GM21390 (cell line): ENCODE data around the gene TUSC2.

Experiments used
- ATAC-seq: cut with Tn5 transposase; IDR thresholded peaks from one replicate; pipeline ENCODE4 v1.9.1; 2021; ENCODE audit not compliant: unreplicated experiment

The TUSC2 gene, protein sequence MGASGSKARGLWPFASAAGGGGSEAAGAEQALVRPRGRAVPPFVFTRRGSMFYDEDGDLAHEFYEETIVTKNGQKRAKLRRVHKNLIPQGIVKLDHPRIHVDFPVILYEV

DNA sequence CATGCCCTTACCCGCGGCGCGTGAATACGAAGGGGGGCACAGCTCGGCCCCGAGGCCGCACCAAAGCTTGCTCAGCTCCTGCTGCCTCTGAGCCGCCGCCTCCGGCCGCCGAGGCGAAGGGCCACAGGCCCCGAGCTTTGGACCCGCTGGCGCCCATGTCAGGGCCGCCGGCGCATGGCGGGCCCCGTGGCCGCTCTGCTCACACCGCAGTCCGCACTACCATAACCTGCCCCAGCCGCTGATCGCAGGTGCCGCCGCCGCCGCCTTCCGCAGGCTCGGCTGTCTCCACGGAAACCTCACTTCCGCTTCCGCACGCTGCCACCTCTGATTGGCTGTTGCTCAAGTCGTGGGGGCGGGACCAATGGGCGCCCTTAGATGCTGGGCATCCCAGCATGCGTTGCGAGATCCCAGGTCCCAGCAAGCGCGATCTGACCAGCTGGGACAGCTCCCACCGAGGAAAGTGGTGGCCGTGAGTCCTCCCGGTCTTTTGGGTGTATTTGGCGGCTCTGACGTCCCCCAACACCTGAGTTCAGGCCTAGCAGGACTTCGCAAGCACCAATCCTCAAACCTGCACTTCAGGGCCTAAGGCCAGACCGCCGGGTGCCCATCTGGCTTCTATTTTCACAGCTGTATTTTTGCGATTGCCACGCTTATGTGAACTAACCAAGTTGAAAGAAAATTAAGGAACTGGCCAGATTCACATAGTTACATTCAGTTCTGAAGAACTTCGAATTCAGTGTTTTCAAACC is at the start of gene TUSC2:
Gene TUSC2 (minus strand): TSS at position 281 of the 749 bp plus-strand sequence. CDS start 124 bp downstream, at position 157.
- ATAC-seq: peak; percentile 89

DNA sequence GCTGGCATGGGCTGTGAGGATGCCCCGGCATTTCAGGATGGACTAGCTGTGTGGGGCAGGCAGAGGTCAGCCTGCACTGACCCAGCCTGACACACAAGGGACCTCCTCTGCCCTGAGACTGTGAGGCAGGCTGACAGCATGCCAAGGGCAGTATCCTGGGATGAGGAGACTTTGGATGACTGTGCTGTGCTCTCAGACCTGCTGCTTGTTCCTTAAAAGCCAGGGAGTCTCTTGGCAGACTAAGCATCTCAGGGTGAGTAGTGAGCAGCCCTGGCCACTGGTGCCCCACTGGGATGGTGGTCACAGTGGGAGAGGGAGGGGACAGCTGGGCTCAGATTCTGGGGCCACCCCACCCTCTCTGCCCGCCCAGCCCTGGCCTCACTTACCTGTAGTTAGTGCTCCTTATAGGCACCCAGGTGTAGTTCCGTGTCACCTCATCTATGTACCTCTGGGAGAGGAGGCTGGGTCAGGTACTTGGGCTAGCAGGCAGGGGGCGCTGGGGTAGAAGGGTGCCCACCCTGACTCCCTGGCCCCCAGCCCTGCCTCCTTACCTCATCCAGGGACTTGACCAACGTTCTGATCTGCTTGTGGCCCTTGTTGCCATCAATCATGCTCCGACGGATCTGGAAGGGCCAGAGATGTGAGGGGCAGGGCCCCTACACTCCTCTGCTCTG is 47.4 kb upstream of the TUSC2 start:
- no peak for ATAC-seq

DNA sequence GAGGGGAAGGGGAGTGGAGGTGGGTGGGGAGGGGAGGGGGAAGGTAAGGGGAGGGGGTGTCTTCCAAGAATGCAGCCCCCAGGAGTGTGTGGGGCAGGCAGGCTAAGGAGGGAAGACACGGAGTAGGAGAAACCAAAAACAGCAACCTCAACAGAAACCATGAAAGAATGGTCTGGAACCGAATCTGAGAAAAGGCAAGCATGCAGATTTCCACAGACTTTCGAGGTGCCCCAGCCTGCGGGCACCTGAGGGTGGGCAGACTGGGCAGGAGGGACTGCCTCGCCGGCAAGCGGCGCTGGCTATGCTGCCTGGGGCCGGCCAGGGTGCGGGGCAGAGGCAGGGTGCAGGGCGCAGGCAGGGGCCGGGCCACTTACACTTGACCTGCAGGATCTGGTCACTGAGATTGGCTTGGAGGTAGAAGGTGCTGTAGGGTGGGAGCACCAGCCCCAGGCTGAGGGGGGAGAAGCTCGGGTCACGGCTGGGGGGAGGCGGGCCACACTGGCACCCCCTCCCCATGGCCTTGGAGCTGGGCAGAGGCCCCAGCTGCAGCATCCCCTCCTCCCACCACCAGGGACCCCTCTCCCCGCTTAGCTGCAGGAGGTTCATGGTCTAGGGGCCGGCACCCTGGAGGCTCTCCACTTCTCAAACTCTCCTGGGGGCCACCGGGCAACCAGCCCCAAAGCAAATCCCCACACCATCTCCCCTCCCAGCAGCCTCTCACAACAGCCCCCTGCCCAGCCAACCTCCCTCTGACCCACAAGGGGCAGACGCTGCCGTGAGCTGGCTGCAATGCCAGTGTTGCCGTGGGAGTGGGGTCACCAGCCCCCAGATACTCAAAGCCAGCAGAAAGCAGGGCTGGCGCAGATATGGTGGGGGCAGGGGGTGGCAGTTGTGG is 46.6 kb upstream of the TUSC2 start:
- no peak for ATAC-seq

DNA sequence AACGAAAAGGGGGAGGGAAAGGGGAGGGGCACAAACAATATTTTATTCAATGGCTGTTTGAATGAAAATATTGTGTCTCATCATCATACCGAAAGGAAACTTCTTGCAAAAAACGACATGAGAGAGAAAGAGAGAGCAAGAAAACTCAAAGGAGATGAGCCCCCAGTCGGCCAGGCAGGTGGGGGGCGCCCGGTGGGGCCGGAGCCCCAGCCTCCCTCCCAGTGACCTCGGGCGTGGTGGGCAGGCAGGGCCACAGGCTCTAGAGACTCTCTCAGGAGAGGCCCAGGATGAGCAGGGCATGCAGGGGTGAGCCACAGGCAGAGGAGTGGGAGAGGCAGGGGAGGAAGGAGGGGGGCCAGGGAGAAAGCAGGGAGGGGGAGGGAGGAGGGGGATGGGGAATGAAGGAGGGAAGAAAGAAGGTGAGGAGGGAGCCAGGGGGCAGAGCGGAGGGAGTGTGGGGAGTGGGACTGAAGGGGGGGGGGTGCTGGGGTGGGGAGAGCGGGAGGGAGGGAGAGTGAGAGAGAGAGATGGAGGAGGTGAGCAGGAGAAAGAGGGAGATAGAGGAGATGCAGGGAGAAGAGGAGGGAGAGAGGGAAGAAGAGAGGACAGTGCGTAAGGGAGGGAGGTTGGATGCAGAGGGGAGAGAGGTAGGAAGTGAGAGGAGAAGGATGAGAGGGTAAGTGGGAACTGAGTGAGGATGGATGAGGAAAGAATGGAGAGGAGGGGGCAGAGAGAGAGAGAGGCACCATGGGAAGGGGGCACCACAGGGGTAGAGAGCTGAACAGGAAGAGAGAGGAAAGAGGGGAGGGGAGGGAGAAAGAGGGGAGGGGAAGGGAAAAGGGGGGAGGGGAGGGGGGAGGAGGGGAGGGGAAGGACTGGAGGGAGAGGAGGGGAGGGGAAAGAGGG is 45.4 kb upstream of the TUSC2 start:
- no peak for ATAC-seq

DNA sequence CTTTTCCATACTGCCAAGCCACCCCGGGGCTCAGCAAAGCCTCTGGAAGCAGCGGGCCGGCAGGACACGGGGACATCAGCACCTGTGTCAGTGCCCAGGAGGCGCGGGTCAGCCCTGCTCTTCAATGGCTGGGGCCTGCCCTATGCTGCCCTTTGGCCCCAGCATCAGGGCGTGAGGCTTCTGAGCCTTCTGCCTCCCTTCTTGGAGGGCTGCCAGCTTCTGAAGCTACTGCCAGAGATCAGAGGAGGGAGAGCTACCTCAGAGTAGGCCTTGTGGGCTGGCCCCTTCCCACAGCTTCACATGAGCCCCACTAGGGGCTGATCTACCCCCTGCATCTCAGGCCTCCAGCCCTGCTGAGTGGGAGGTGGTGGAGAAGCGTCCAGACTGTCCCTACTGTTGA is 44.3 kb upstream of the TUSC2 start:
- no peak for ATAC-seq

DNA sequence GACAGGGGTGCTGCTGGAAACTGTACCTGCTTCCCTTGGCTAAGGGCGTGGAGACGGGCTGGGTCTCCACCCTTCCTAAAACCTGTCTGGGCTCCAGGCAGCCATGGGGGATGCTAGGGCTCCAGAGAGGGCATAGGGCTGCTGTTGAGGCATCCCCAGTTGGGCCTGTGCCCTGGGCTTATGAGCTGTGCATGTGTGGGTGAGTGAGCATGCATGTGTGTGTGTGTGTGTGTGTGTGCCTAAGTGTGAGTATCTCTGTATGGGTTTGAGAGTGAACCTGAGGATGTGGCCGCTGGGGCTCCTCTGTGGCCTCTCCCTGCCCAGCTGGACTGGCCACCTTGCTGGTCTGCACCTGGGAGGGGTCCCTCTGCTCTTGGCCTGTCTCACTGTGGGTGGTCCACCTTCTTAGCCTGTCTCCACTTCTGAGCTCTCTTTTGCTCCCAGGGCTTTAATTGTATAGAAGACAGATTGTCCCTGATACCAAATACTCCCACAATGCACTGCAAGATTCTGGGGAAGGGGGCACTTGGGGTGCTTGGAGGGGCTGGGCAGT is 43.2 kb upstream of the TUSC2 start:
- no peak for ATAC-seq

DNA sequence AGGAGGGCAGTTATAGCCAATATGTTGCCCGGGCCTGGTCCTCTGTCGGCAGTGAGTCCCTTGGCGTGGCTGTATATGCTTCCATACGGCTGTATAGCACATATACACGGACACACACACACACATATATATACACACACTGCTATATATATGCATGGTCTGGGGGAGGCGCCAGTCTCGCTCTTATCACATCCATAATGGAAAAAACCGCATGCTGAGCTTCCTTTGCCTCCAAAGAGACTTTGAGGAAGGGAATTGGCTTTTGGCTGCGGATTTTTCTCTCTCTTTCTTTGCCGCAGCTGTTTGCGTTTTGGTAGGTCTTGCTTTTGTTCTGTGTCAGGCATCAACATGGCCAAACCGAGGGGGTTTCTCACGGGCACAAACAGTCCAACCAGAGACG is 42.6 kb upstream of the TUSC2 start:
- ATAC-seq: no peak

DNA sequence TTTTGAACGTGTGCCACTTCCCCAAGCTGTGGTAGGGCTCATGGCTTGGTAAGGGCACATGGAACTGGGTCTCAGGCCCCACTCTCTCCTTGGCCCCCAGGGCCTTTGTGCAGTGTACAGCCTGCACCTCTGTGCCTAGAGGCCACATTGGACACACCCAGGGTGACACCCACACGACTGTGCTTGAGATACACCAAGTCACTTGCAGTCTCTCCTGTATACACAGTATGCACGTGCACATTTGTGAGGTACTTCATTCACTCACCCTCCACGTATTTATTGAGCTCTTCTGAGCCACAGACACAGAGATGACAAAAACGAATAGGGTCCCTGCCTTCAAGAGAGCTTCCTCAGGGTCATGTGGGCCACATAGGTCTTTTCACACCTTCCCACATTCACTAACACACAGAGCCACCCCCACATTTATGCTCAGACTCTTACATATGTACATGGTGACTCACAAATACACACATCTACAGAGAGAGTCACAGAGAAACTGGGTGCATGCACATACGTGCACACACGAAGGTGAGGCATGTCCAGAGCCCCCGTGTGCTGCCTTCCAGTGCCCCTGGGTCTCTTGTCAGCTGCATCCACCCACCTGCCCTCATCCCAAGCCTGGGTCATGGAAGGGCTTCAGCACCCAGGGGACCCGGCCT is 41.1 kb upstream of the TUSC2 start:
- ATAC-seq: no peak

DNA sequence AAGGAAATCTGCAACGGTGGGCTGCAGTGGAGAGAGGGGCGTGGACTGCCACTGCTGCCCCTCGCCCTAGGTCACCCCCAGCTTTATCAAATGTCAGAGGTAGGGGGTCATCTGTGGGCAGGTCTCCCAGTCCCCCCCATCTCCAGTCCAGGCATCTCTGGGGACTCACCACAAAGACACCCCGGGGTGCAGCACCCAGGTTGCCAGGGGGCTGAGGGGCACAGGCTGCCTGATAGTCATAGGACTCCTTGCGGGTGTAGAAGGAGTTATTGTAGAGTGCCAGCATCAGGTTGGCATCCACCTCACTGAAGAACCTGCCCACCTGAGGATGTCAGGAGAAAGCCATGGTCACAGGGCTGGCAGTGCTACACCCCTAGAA is 37.8 kb upstream of the TUSC2 start:
- ATAC-seq: no peak

DNA sequence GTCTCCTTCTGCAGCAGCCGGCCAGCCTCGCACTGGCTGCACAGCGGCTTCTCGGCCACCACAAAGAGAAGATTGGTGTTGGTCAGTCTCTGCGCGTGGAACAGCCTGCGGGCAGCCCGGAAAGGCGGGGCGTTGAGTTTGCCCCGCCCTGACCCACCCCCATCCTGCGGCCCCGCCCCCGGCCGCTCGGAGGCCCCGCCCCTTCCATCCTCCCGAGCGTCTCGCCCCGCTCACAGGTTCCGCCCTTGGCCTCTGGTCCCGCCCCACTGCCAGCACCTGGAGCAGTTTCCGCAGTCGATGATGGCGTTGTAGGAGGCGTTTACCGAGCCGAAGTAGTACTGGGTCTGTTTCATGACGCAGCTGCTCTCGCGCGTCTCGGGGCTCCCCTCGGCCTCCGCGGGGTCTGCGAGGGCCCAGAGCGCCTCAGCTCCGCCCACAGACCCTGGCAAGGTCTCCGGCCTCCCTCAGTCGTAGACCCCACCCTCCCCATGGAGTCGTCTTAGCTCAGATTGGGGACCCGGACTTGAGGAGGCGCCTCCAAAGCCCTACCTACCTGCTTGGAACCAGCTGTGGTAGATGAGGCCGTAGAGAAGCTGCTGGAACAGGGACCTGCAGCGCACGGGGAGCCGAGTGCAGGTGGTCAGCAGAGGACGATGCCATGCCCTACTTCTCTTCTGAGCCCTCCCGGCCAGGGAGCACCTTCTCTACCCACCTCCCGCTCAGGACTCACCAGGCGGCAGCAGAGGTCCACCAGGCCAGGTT is 37.2 kb upstream of the TUSC2 start:
- ATAC-seq: peak; percentile 82

DNA sequence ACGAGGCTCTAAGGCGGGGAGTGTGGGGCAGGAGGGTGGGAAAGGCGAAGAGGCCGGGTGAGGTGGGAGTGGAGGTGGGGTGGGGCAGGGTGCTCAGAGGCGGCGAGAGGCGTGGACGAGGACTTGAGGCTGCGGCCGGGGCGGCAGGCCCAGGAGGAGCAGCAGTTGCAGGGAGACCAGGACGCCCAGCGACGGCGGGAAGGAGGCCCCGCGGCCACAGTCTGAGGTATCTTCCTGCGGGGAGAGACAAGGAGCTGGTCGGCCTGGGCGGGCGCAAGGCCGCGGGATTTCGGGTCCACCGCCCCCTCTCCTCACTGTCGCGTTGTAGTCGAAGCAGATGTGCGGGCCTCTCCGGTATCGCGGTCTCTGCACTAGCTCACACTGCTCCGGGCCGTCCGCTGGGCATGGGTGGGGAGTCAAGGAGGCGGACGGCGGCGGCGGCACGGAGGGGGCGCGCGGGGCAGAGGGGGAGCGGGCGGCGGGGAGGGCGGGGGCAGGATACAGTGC is 36.6 kb upstream of the TUSC2 start:
- ATAC-seq: no peak

DNA sequence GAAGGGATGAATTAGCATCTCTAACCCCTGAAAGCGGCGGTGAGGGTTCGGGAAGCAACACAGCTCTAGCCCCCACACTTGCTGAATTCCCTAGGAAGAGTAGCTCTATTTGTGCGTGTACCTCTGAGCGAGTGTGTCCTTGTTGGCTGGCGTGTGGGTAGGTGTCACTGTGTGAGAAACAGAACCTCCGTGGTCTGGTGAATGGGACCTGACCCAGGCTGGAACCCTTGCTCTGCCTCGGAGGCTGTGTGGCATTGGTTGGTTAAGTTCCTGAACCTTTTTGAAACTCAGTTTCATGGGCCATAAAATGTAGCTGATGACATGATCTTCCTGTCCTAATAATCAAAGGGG is 31.7 kb upstream of the TUSC2 start:
- peak; percentile 3 for ATAC-seq

DNA sequence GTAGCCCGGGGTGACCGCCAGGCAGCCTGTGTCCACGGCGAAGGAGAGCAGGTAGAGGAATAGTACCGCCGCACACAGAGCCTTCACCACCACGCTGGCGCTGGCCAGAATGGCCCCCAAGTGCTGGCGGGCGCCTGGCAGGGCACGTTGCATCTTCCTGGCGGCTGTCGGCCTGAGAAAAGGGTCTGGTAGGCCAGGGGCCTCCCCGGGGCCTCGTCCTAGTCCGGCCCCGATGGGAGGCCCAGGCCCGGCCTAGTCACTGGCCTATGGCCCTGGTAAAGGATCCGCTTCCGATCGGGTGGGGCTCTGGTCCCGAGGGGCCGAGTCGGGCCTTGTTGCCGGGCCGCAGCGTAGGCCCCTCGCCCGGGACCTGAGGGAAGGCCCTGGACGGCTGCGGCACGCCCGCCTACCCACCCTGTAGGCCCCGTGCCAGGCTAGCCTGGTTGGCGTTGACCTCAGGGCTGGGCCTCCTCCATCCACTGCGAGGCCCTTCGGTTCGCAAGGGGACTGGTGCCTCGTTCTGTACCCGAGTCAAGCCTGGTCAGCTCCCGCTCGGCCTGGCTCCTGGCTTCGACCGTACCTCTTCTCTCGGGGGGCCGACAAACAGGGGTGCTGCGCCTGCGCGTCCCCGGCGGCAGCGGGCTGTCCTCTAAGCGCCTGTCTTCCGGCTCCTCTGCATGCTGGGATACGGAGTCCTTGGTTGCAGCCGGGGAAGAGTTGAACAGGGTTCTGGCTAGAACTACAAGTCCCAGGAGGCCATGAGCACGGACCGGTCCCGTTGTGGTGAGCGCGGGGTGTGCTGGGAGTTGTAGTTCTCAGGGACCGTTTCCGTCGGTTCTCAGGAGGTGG is 31.1 kb upstream of the TUSC2 start, which contains the start of gene TMEM115:
Gene TMEM115 (minus strand): TSS at position 611 of the 849 bp plus-strand sequence. CDS start 458 bp downstream, at position 153.
- ATAC-seq: peak; percentile 99

DNA sequence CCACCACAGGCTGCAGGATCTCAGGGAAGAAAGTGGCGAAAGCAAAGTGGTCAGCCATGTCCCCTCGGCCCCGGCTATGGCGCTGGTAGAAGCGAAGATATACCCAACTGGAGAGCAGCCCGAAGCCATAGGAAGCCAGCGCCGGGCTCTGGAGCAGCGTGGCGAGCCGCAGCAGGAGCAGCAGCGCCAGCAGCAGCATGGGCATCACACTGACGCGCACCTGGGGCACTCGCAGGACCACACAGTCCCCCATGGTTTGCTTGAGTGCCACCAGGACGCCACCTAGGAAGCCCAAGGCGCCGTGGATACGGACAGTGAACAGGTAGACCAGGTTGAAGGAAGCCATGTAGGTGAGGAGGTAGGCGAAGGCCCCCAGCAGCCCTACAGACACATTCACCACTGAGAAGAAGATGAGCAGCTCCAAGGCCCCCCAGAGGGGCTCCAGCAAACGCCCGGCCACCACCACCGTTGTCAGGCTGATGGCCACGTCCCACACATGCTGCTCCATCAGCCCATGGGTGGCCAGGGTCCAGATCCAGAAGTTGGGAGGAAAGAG is 30.4 kb upstream of the TUSC2 start:
- no peak for ATAC-seq

DNA sequence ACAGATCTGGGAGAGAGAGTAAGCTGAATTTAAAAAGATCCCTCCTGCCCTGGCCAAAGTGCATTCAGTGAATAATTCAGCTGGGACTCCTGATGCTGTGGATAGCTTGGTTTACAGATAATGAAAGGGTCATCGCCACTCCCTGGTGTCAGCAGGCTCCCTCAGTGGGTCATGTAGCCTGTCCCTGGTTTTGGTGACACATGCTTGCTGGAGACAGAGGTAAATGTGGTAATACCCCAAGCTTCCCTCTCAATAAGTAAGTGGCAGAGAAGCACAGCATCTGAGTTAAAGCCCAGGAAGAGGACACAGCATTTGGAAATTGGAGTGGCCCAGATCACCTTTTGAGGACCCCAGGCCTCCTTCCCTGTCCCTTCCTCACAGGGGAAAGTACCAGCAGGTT is 29.5 kb upstream of the TUSC2 start:
- no peak for ATAC-seq

DNA sequence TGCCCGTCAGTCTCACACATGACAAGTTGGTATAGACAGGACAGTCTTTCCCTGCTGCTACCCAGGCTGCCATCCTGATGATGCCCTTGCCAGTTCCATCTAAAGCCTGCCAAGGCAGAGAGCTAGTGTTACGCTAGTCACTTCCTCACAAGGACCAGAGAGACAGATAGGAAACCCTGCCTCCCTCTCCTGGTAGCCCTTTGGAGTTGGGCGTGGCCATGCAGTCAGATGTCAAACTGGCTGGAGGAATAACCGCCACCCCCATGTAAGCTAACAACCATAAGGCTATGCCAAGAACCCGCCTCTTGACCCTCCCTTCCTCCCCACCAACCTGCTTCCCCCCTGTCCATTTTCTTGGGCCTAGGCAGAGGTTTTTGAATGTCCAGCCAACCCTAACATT is 28.5 kb upstream of the TUSC2 start:
- ATAC-seq: no peak

DNA sequence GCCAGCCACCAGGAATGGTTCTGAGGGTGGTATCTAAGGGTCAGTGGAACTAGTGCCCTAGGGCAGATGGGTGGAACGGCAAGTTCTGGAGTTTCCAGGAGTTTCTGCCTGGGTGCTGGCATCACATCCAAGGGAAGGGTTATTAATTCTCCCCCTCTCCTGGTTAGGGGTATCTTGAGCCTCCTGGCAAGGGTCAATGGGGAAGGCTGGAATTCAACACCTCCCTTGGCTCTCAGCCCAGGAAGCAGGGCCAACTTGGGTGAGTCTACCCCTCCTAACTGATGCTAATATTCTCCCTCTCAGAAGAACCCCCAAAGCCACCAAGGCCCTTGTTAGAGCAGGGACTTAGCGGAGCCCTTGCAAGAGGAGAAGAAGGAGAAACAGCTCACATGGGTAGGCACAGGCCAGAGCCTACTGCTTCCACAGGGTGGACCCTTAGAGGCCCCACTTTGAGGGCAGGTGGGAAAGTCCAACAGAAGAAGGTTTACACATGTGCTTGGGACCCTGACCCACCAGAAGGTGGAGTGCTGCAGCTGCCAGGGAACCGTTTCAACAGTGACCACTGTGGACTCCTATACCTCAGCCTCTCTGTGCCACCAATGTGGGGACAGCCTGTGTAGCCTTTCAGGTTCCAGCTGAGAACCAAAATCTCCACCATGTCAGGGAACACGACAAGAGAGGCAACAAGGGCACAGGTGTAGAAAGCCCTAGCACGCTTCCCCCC is 28.0 kb upstream of the TUSC2 start:
- ATAC-seq: no peak
